Measurements from ENCODE around the gene SELENOO. TPM values are rescaled to one million over a fixed set of nuclear protein-coding genes. Genes with fewer than 3 reads are reported as not detected.

SELENOO gene
- total and polyA plus RNA-seq, 2 of the 13 experiments (the other 11 are each of a cell fraction or from before 2014, with no cell fraction given) = 14.4 to 19.0 TPM

DNA sequence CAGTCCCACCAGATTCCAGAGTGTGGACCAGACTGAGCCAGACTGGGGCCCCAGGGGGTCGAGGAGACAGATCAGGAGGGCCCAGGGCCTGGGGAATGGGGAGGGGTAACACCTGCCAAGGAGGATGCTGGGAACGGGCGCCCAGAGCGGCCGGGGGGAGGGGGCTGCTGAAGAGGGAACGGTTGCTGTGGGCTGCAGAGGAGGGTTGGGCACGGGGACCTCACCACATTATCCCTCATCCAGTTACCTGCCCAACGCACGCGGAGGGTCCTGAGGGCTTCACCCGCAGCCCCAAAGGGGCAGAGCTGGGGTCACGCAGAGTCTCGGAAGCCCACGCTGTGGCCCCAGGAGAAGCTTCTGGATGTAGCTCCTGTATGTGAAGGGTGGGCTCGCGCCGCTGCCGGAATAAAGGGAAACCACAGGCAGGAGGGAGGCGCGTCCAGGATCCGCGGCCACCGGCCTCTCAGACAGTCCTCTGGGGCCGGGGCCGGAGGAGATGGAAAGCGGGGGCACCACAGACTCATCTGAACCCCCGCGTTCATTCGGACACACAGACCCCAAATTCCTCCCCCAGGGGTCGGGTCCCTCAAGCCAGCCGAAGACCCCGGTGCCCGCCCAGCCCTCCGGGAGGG lies 866 bp upstream of the SELENOO start (continued):
- TF ChIP-seq BRD4 (CRISPR knock-in tag; IDR thresholded peaks at IDR 0.05) = no peak
- TF ChIP-seq, protein P1, sequence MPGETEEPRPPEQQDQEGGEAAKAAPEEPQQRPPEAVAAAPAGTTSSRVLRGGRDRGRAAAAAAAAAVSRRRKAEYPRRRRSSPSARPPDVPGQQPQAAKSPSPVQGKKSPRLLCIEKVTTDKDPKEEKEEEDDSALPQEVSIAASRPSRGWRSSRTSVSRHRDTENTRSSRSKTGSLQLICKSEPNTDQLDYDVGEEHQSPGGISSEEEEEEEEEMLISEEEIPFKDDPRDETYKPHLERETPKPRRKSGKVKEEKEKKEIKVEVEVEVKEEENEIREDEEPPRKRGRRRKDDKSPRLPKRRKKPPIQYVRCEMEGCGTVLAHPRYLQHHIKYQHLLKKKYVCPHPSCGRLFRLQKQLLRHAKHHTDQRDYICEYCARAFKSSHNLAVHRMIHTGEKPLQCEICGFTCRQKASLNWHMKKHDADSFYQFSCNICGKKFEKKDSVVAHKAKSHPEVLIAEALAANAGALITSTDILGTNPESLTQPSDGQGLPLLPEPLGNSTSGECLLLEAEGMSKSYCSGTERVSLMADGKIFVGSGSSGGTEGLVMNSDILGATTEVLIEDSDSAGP (CRISPR knock-in tag; IDR thresholded peaks at IDR 0.05; ENCODE audit: borderline replicate concordance) = peak; percentile 65; the same call in 1 of the 2 replicates
- TF ChIP-seq RORA (CRISPR knock-in tag; IDR thresholded peaks at IDR 0.05) = no peak
- TF ChIP-seq NFRKB (IDR thresholded peaks at IDR 0.05) = no peak
- TF ChIP-seq, protein P2, sequence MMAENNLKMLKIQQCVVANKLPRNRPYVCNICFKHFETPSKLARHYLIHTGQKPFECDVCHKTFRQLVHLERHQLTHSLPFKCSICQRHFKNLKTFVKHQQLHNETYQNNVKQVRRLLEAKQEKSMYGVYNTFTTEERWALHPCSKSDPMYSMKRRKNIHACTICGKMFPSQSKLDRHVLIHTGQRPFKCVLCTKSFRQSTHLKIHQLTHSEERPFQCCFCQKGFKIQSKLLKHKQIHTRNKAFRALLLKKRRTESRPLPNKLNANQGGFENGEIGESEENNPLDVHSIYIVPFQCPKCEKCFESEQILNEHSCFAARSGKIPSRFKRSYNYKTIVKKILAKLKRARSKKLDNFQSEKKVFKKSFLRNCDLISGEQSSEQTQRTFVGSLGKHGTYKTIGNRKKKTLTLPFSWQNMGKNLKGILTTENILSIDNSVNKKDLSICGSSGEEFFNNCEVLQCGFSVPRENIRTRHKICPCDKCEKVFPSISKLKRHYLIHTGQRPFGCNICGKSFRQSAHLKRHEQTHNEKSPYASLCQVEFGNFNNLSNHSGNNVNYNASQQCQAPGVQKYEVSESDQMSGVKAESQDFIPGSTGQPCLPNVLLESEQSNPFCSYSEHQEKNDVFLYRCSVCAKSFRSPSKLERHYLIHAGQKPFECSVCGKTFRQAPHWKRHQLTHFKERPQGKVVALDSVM (CRISPR knock-in tag; IDR thresholded peaks at IDR 0.05) = no peak
- no peak for TF ChIP-seq RCOR2 (CRISPR knock-in tag; IDR thresholded peaks at IDR 0.05)
- TF ChIP-seq, protein P3, sequence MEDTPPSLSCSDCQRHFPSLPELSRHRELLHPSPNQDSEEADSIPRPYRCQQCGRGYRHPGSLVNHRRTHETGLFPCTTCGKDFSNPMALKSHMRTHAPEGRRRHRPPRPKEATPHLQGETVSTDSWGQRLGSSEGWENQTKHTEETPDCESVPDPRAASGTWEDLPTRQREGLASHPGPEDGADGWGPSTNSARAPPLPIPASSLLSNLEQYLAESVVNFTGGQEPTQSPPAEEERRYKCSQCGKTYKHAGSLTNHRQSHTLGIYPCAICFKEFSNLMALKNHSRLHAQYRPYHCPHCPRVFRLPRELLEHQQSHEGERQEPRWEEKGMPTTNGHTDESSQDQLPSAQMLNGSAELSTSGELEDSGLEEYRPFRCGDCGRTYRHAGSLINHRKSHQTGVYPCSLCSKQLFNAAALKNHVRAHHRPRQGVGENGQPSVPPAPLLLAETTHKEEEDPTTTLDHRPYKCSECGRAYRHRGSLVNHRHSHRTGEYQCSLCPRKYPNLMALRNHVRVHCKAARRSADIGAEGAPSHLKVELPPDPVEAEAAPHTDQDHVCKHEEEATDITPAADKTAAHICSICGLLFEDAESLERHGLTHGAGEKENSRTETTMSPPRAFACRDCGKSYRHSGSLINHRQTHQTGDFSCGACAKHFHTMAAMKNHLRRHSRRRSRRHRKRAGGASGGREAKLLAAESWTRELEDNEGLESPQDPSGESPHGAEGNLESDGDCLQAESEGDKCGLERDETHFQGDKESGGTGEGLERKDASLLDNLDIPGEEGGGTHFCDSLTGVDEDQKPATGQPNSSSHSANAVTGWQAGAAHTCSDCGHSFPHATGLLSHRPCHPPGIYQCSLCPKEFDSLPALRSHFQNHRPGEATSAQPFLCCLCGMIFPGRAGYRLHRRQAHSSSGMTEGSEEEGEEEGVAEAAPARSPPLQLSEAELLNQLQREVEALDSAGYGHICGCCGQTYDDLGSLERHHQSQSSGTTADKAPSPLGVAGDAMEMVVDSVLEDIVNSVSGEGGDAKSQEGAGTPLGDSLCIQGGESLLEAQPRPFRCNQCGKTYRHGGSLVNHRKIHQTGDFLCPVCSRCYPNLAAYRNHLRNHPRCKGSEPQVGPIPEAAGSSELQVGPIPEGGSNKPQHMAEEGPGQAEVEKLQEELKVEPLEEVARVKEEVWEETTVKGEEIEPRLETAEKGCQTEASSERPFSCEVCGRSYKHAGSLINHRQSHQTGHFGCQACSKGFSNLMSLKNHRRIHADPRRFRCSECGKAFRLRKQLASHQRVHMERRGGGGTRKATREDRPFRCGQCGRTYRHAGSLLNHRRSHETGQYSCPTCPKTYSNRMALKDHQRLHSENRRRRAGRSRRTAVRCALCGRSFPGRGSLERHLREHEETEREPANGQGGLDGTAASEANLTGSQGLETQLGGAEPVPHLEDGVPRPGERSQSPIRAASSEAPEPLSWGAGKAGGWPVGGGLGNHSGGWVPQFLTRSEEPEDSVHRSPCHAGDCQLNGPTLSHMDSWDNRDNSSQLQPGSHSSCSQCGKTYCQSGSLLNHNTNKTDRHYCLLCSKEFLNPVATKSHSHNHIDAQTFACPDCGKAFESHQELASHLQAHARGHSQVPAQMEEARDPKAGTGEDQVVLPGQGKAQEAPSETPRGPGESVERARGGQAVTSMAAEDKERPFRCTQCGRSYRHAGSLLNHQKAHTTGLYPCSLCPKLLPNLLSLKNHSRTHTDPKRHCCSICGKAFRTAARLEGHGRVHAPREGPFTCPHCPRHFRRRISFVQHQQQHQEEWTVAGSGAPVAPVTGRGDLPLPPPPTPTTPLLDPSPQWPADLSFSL (CRISPR knock-in tag; IDR thresholded peaks at IDR 0.05) = no peak
- TF ChIP-seq, protein P4, sequence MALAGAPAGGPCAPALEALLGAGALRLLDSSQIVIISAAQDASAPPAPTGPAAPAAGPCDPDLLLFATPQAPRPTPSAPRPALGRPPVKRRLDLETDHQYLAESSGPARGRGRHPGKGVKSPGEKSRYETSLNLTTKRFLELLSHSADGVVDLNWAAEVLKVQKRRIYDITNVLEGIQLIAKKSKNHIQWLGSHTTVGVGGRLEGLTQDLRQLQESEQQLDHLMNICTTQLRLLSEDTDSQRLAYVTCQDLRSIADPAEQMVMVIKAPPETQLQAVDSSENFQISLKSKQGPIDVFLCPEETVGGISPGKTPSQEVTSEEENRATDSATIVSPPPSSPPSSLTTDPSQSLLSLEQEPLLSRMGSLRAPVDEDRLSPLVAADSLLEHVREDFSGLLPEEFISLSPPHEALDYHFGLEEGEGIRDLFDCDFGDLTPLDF (CRISPR knock-in tag; IDR thresholded peaks at IDR 0.05) = no peak
- TF ChIP-seq, protein P5, sequence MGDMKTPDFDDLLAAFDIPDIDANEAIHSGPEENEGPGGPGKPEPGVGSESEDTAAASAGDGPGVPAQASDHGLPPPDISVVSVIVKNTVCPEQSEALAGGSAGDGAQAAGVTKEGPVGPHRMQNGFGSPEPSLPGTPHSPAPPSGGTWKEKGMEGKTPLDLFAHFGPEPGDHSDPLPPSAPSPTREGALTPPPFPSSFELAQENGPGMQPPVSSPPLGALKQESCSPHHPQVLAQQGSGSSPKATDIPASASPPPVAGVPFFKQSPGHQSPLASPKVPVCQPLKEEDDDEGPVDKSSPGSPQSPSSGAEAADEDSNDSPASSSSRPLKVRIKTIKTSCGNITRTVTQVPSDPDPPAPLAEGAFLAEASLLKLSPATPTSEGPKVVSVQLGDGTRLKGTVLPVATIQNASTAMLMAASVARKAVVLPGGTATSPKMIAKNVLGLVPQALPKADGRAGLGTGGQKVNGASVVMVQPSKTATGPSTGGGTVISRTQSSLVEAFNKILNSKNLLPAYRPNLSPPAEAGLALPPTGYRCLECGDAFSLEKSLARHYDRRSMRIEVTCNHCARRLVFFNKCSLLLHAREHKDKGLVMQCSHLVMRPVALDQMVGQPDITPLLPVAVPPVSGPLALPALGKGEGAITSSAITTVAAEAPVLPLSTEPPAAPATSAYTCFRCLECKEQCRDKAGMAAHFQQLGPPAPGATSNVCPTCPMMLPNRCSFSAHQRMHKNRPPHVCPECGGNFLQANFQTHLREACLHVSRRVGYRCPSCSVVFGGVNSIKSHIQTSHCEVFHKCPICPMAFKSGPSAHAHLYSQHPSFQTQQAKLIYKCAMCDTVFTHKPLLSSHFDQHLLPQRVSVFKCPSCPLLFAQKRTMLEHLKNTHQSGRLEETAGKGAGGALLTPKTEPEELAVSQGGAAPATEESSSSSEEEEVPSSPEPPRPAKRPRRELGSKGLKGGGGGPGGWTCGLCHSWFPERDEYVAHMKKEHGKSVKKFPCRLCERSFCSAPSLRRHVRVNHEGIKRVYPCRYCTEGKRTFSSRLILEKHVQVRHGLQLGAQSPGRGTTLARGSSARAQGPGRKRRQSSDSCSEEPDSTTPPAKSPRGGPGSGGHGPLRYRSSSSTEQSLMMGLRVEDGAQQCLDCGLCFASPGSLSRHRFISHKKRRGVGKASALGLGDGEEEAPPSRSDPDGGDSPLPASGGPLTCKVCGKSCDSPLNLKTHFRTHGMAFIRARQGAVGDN (CRISPR knock-in tag; IDR thresholded peaks at IDR 0.05) = peak; percentile 43; the same call in 1 of the 2 replicates
- no peak for TF ChIP-seq ZNF878 (CRISPR knock-in tag; IDR thresholded peaks at IDR 0.05)
- no peak for TF ChIP-seq KDM5B (CRISPR knock-in tag; IDR thresholded peaks at IDR 0.05; ENCODE audit: borderline replicate concordance)
- peak; percentile 91; the same call in 1 of the 2 replicates for TF ChIP-seq KDM2A (CRISPR knock-in tag; IDR thresholded peaks at IDR 0.05; ENCODE audit: borderline replicate concordance, low read depth)
- TF ChIP-seq ZNF614 (CRISPR knock-in tag; IDR thresholded peaks at IDR 0.05; ENCODE audit: borderline replicate concordance) = no peak

Data from HepG2 (cell line).